NCI-H345 treated with DMSO at 0.1 percent for 48 hours (cell line): ENCODE measurements around the gene BSX.

Experiments
- DNase-seq: peaks from one replicate; lab custom pipeline; 2025; ENCODE audit not compliant: unreplicated experiment; lab: John Stamatoyannopoulos, UW

Gene BSX

GRCh38 chr11:122963961-122964360 lies 17.7 kb downstream of the BSX start:
- DNase-seq = no peak

- no peak for DNase-seq
Observed at GRCh38 chr11:122954455-122954854, 27.2 kb downstream of the BSX start.

GRCh38 chr11:122951211-122951610 lies 30.4 kb downstream of the BSX start:
- DNase-seq = no peak

- DNase-seq = no peak
Observed at GRCh38 chr11:122938557-122938956, 43.1 kb downstream of the BSX start.

- no peak for DNase-seq
Observed at GRCh38 chr11:122937983-122938382, 43.7 kb downstream of the BSX start.

- no peak for DNase-seq
Observed at GRCh38 chr11:122933416-122933815, 48.2 kb downstream of the BSX start.

GRCh38 chr11:122931510-122931909 lies 50.1 kb downstream of the BSX start:
- DNase-seq = no peak
